ENCODE results near the gene GALNT10. TPM values are rescaled to one million over a fixed set of nuclear protein-coding genes. Genes with fewer than 3 reads are reported as not detected.

Gene GALNT10
- total RNA-seq, 1 experiment from 2014 or later: 68.2 TPM

DNA sequence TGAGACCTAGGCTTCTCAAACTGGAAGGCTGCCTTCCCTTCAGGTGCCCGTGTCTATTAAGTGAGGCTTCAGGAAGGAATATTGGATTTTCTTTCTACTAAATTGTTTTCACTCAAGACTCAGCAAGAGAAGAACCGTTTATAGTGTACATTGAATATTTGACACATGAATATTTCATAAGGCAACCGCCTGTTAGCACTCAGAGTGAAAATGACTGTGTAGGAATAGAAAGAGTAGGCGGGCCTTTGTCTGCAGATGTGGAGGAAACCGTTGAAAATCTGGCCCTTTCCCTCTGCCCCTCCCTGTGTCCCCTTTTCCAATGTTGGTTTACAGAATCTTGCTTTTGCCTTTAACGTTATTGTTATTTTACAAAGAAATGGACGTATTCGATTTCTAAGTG is 261.4 kb downstream of the GALNT10 start:
- H3K4me1 Mint-ChIP-seq (ENCODE audit: low read depth, unreplicated experiment): peaks cover 6% of the 10 kb centered on the region
- peaks cover 19% of the 10 kb centered on the region for H3K36me3 Mint-ChIP-seq (ENCODE audit: insufficient read depth, unreplicated experiment)
- TF ChIP-seq, protein P1, sequence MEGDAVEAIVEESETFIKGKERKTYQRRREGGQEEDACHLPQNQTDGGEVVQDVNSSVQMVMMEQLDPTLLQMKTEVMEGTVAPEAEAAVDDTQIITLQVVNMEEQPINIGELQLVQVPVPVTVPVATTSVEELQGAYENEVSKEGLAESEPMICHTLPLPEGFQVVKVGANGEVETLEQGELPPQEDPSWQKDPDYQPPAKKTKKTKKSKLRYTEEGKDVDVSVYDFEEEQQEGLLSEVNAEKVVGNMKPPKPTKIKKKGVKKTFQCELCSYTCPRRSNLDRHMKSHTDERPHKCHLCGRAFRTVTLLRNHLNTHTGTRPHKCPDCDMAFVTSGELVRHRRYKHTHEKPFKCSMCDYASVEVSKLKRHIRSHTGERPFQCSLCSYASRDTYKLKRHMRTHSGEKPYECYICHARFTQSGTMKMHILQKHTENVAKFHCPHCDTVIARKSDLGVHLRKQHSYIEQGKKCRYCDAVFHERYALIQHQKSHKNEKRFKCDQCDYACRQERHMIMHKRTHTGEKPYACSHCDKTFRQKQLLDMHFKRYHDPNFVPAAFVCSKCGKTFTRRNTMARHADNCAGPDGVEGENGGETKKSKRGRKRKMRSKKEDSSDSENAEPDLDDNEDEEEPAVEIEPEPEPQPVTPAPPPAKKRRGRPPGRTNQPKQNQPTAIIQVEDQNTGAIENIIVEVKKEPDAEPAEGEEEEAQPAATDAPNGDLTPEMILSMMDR (IDR thresholded peaks at IDR 0.05; ENCODE audit: unreplicated experiment): no peak
- intact Hi-C loops (cut with micrococcal nuclease; ENCODE audit: unreplicated experiment): no loop called here
- CTCF ChIA-PET: interaction anchor here (0.7 to 1.0 kb wide), 2 partner anchors 32 to 69 kb away, joined by 3 to 8 read pairs; no protein-coding TSS in a partner anchor
- no peak overlapping the region for H3K4me3 Mint-ChIP-seq (ENCODE audit: low read depth, unreplicated experiment)
- no peak overlapping the region for H3K27ac Mint-ChIP-seq (ENCODE audit: unreplicated experiment)
- no peak for DNase-seq
- H3K9me3 Mint-ChIP-seq (ENCODE audit: low read depth, unreplicated experiment): no peaks in the 10 kb centered on the region
- no peaks in the 10 kb centered on the region for H3K27me3 Mint-ChIP-seq (ENCODE audit: unreplicated experiment)
- BruUV-seq (replicated peaks): no TSS peak

DNA sequence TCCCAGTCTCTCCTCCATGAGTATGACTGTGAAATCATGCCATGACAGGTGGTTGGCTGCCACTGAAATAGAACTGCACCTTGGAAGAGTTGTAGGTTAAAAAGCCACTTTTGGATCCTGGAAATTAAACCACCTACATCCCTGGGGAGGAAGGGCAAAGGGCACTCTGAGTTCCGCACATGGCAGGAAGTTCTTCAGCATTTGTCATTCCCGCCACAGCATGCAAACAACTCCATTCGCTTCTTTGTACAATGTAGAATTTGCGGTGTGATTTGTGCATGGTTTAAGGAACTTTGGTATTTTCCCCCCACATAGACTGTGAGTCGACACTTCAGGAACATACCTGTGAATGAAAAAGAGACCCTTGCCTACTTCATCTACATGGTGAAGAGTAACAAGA is 265.1 kb downstream of the GALNT10 start:
- Mint-ChIP-seq H3K4me3 (ENCODE audit: low read depth, unreplicated experiment) (no peak overlapping the region), H3K4me1 (ENCODE audit: low read depth, unreplicated experiment) (no peaks in the 10 kb centered on the region), H3K9me3 (ENCODE audit: low read depth, unreplicated experiment) (no peaks in the 10 kb centered on the region), H3K36me3 (ENCODE audit: insufficient read depth, unreplicated experiment) (peaks cover 14% of the 10 kb centered on the region), H3K27me3 (ENCODE audit: unreplicated experiment) (no peaks in the 10 kb centered on the region), H3K27ac (ENCODE audit: unreplicated experiment) (no peak overlapping the region)
- intact Hi-C loops (cut with micrococcal nuclease; ENCODE audit: unreplicated experiment): no loop called here
- CTCF ChIA-PET: no interaction called here
- no peak for DNase-seq
- BruUV-seq (replicated peaks): no TSS peak
- TF ChIP-seq, protein P1 (IDR thresholded peaks at IDR 0.05; ENCODE audit: unreplicated experiment): no peak

DNA sequence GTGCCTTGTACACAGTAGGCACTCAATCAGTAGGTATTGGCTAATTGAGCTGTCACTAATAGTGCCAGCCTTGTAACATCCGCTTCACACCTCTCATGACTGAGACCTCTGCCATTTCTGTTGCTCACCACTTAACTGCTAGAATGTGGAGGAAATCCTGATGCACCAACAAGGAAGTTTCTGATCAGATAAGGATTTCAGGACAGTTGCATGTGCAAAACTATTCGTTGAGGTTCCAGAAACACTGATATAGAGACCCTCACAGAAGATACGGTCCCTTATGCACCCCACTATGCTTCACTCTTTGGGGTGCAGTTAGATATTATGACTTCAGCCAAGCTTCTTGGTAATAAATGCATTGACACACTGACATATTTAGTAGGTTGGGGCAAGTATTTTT is 266.0 kb downstream of the GALNT10 start:
- CTCF ChIA-PET: no interaction called here
- intact Hi-C loops (cut with micrococcal nuclease; ENCODE audit: unreplicated experiment): no loop called here
- Mint-ChIP-seq H3K36me3 (ENCODE audit: insufficient read depth, unreplicated experiment) (peaks cover 14% of the 10 kb centered on the region), H3K9me3 (ENCODE audit: low read depth, unreplicated experiment) (no peaks in the 10 kb centered on the region), H3K27me3 (ENCODE audit: unreplicated experiment) (no peaks in the 10 kb centered on the region), H3K4me1 (ENCODE audit: low read depth, unreplicated experiment) (no peaks in the 10 kb centered on the region), H3K4me3 (ENCODE audit: low read depth, unreplicated experiment) (no peak overlapping the region), H3K27ac (ENCODE audit: unreplicated experiment) (no peak overlapping the region)
- TF ChIP-seq, protein P1 (IDR thresholded peaks at IDR 0.05; ENCODE audit: unreplicated experiment): no peak
- BruUV-seq (replicated peaks): no TSS peak
- no peak for DNase-seq

DNA sequence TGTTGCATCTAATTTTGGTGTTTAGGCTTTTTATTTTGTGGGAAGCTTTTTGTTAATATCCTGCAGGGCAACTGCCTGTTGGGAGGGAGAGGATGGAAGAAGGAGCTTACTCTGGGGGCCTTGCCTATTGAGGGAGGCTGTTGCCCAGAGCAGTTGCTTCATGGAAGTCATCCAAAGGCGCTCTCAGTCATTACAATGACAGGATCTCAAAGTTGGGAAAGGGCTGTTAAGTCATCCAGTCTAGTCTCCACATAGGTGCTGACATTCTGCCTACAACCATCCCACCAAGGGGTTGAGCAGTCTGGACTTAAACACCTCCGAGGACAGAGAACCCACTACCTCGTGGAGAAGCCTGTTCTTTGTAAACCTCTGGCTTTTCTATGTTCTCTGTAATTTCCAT is 268.5 kb downstream of the GALNT10 start:
- Mint-ChIP-seq H3K27ac (ENCODE audit: unreplicated experiment) (no peak overlapping the region), H3K36me3 (ENCODE audit: insufficient read depth, unreplicated experiment) (peaks cover 10% of the 10 kb centered on the region), H3K4me1 (ENCODE audit: low read depth, unreplicated experiment) (no peaks in the 10 kb centered on the region), H3K4me3 (ENCODE audit: low read depth, unreplicated experiment) (no peak overlapping the region), H3K9me3 (ENCODE audit: low read depth, unreplicated experiment) (no peaks in the 10 kb centered on the region), H3K27me3 (ENCODE audit: unreplicated experiment) (no peaks in the 10 kb centered on the region)
- no peak for DNase-seq
- CTCF ChIA-PET: no interaction called here
- BruUV-seq (replicated peaks): no TSS peak
- intact Hi-C loops (cut with micrococcal nuclease; ENCODE audit: unreplicated experiment): no loop called here
- TF ChIP-seq, protein P1 (IDR thresholded peaks at IDR 0.05; ENCODE audit: unreplicated experiment): no peak
